Islet of Langerhans (tissue), 1 donor: ENCODE measurements around the gene ZBTB42.

Experiments used
- FAIRE-seq: peaks from one replicate; lab custom pipeline; 2011; peaks lifted over from hg19 to GRCh38; lab: Jason Lieb, UNC

The ZBTB42 gene

GRCh38 chr14:104795781-104796686 is 4.9 kb upstream of the ZBTB42 start:
- no peak for FAIRE-seq

GRCh38 chr14:104796687-104797081 is 4.2 kb upstream of the ZBTB42 start:
- no peak for FAIRE-seq

GRCh38 chr14:104797115-104798044 is 3.5 kb upstream of the ZBTB42 start:
- FAIRE-seq, result no peak

- no peak for FAIRE-seq
Measured at GRCh38 chr14:104798300-104799243, 2.3 kb upstream of the ZBTB42 start.

GRCh38 chr14:104799244-104800014 is 1.5 kb upstream of the ZBTB42 start:
- FAIRE-seq, result no peak

GRCh38 chr14:104800015-104800770 is 708 bp upstream of the ZBTB42 start:
- FAIRE-seq, result no peak

- FAIRE-seq, result no peak
Measured at GRCh38 chr14:104801520-104802393, 856 bp downstream of the ZBTB42 start.

GRCh38 chr14:104802394-104803184 is 1.7 kb downstream of the ZBTB42 start:
- FAIRE-seq, result no peak

GRCh38 chr14:104803280-104803911 is 2.5 kb downstream of the ZBTB42 start:
- no peak for FAIRE-seq

- no peak for FAIRE-seq
Measured at GRCh38 chr14:104803912-104804410, 3.1 kb downstream of the ZBTB42 start.

- FAIRE-seq, result no peak
Measured at GRCh38 chr14:104804481-104805325, 3.8 kb downstream of the ZBTB42 start.

GRCh38 chr14:104805326-104805678 is 4.4 kb downstream of the ZBTB42 start:
- FAIRE-seq, result no peak

GRCh38 chr14:104805941-104806624 is 5.2 kb downstream of the ZBTB42 start:
- no peak for FAIRE-seq

- no peak for FAIRE-seq
Measured at GRCh38 chr14:104806625-104807465, 5.9 kb downstream of the ZBTB42 start.

GRCh38 chr14:104808456-104808855 is 7.6 kb downstream of the ZBTB42 start:
- FAIRE-seq, result no peak
